ENCODE measurements around the gene DOK6.

DOK6 gene

GRCh38 chr18:69444221-69444620, 43.5 kb downstream of the DOK6 start:
- no peak for DNase-seq

GRCh38 chr18:69447886-69448285, 47.2 kb downstream of the DOK6 start:
- DNase-seq: no peak

GRCh38 chr18:69455125-69455524, 54.4 kb downstream of the DOK6 start:
- no peak for DNase-seq

GRCh38 chr18:69469444-69469919, 68.8 kb downstream of the DOK6 start:
- no peak for DNase-seq

- no peak for DNase-seq
Measured at GRCh38 chr18:69480460-69480859, 79.8 kb downstream of the DOK6 start.

GRCh38 chr18:69483574-69483973, 82.9 kb downstream of the DOK6 start:
- no peak for DNase-seq

GRCh38 chr18:69484699-69485396, 84.2 kb downstream of the DOK6 start:
- DNase-seq: no peak

GRCh38 chr18:69487488-69488394, 87.1 kb downstream of the DOK6 start:
- no peak for DNase-seq

- no peak for DNase-seq
Measured at GRCh38 chr18:69490072-69490471, 89.4 kb downstream of the DOK6 start.

GRCh38 chr18:69490813-69491212, 90.1 kb downstream of the DOK6 start:
- no peak for DNase-seq

- no peak for DNase-seq
Measured at GRCh38 chr18:69491576-69491975, 90.9 kb downstream of the DOK6 start.

- no peak for DNase-seq
Measured at GRCh38 chr18:69492861-69493260, 92.2 kb downstream of the DOK6 start.

- no peak for DNase-seq
Measured at GRCh38 chr18:69494841-69495240, 94.2 kb downstream of the DOK6 start.

GRCh38 chr18:69495338-69495737, 94.7 kb downstream of the DOK6 start:
- DNase-seq: no peak

- no peak for DNase-seq
Measured at GRCh38 chr18:69495841-69496533, 95.3 kb downstream of the DOK6 start.

- DNase-seq: no peak
Measured at GRCh38 chr18:69518989-69519388, 118.3 kb downstream of the DOK6 start.

- no peak for DNase-seq
Measured at GRCh38 chr18:69523582-69523981, 122.9 kb downstream of the DOK6 start.

- no peak for DNase-seq
Measured at GRCh38 chr18:69528435-69528834, 127.7 kb downstream of the DOK6 start.

- DNase-seq: no peak
Measured at GRCh38 chr18:69529151-69529550, 128.5 kb downstream of the DOK6 start.

- DNase-seq: no peak
Measured at GRCh38 chr18:69531973-69532372, 131.3 kb downstream of the DOK6 start.

GRCh38 chr18:69537183-69537582, 136.5 kb downstream of the DOK6 start:
- no peak for DNase-seq

- DNase-seq: no peak
Measured at GRCh38 chr18:69538849-69539248, 138.2 kb downstream of the DOK6 start.

GRCh38 chr18:69539404-69539803, 138.7 kb downstream of the DOK6 start:
- DNase-seq: no peak

- no peak for DNase-seq
Measured at GRCh38 chr18:69556228-69556627, 155.5 kb downstream of the DOK6 start.
